ENCODE results near the gene LARP4B.

Gene LARP4B

DNA sequence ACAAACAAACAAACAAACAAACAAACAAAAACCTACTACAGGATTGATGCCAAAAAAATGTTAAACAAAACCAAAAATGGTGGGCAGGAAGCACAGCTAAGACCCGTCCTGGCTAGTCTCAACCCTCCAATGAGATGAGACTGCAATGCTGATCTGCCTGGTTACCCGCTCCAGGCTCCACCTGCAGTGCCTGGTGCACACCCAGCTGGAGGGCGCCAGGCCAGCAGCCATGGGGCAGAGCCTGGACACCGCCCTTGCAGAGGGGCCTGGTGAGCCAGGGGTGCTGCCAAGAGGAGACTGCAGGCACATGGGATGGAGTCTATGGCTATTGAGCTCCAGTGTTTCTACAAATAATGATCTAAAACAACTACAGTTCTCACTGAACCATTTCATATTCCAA, 107.0 kb downstream of the LARP4B start:
- Histone ChIP-seq H3K4me3 (ENCODE audit: control insufficient read depth in 1 of 7, extremely low read depth in 1 of 7, insufficient read depth in 4 of 7, low read depth in 2 of 7, low read length in 6 of 7) (no peak overlapping the region), H3K9me3 (ENCODE audit: control extremely low read depth in 1 of 5, control insufficient read depth in 4 of 5, insufficient read depth in 2 of 5, low read depth in 1 of 5, low read length in 4 of 5) (no peaks in the 10 kb centered on the region), H3K36me3 (ENCODE audit: control insufficient read depth in 4 of 4, insufficient read depth in 4 of 4, low read length in 3 of 4) (peaks cover 56 to 97% (median 75%) of the 10 kb centered on the region in 4 experiments), H3K4me1 (ENCODE audit: control extremely low read depth in 1 of 4, control insufficient read depth in 4 of 4, insufficient read depth in 4 of 4, low read length in 3 of 4) (peaks cover 0 to 11% (median 7%) of the 10 kb centered on the region in 4 experiments), H3K27me3 (replicated peaks in 2 of 5; ENCODE audit: control insufficient read depth in 4 of 5, insufficient read depth in 5 of 5, low read length in 4 of 5) (no peaks in the 10 kb centered on the region), H3K27ac (ENCODE audit: insufficient read depth in 1 of 2, low read depth in 1 of 2, low read length in 2 of 2, poor library complexity in 1 of 2, severe bottlenecking in 2 of 2) (no peak overlapping the region)
- no peak for DNase-seq
- ChIA-PET POLR2A (no interaction called here), CTCF (interaction anchor here (1.2 kb wide), 1 partner anchor 9 kb away, joined by 6 read pairs; no protein-coding TSS in a partner anchor)
- WGBS (ENCODE audit: insufficient coverage) = 100% methylated on average over 2 of the region's 4 CpGs

DNA sequence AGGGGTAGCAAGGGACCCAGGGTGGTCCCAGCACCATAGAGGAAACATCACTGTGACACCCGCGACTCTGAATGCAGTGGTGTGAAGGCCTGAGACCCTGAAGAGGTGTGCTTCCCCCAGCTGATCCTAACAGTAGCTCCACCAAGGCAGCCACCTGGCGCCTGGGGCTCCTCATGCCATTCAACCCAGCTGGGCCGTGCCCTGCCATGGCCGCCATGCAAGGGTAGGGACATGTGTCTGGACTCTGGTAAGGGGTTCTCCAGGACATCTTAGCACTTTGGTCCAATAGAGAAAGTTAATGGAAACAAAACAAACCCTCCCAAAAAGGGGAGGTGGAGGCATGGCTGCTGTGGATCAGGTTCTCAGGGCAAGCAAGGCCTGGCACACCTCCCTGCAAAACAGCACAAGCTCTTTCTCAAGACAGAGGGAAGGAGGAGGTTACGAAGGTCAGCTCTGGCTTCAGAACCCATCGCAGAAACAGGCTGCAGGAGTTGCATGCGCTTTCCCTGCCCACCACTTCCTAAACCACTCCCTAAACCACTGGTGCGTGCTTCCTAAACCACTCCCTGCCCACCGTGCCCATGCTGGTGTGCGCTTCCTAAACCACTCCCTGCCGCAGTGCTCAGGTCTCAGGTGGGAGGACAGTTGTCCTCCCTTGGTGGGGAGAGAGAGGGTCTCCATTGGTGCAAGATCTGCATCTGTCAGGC, 108.7 kb downstream of the LARP4B start:
- ChIA-PET POLR2A (no interaction called here), CTCF (interaction anchor here (0.6 kb wide), 1 partner anchor 317 kb away, joined by 3 read pairs; no protein-coding TSS in a partner anchor)
- H3K36me3 ChIP-seq (ENCODE audit: control insufficient read depth in 4 of 4, insufficient read depth in 4 of 4, low read length in 3 of 4) = peaks cover 50 to 93% (median 71%) of the 10 kb centered on the region in 4 experiments
- H3K4me1 ChIP-seq (ENCODE audit: control extremely low read depth in 1 of 4, control insufficient read depth in 4 of 4, insufficient read depth in 4 of 4, low read length in 3 of 4) = peaks cover 0 to 21% (median 11%) of the 10 kb centered on the region in 4 experiments
- H3K9me3 ChIP-seq (ENCODE audit: control extremely low read depth in 1 of 5, control insufficient read depth in 4 of 5, insufficient read depth in 2 of 5, low read depth in 1 of 5, low read length in 4 of 5) = no peaks in the 10 kb centered on the region
- H3K27ac ChIP-seq (ENCODE audit: insufficient read depth in 1 of 2, low read depth in 1 of 2, low read length in 2 of 2, poor library complexity in 1 of 2, severe bottlenecking in 2 of 2) = no peak overlapping the region
- WGBS (ENCODE audit: insufficient coverage) = 59% methylated on average over 9 of the region's 12 CpGs
- H3K4me3 ChIP-seq (ENCODE audit: control insufficient read depth in 1 of 7, extremely low read depth in 1 of 7, insufficient read depth in 4 of 7, low read depth in 2 of 7, low read length in 6 of 7) = no peak overlapping the region
- peak in 1 of 3 donors; percentile 27 for DNase-seq
- H3K27me3 ChIP-seq (replicated peaks in 2 of 5; ENCODE audit: control insufficient read depth in 4 of 5, insufficient read depth in 5 of 5, low read length in 4 of 5) = no peaks in the 10 kb centered on the region

DNA sequence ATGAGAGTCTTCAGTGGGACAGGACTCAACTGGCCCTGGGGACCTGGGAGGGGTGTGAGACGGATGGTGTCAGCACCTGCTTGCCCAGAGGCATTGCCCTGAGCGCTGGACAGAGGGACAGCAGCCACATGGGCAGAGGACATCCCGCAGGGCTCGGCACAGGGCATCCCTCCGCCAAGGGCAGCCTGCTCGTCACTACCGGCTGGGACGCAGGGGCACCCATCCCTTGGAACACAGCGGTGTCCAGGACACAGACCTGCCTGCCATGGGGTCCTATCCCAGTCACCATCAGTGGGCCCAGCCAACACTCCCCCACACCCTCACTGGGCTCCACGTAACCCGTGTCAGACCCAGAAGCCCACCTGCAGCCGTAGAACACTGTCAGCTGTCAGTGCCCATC, 109.3 kb downstream of the LARP4B start:
- 97% methylated on average over 10 of the region's 12 CpGs for WGBS (ENCODE audit: insufficient coverage)
- Histone ChIP-seq H3K27me3 (replicated peaks in 2 of 5; ENCODE audit: control insufficient read depth in 4 of 5, insufficient read depth in 5 of 5, low read length in 4 of 5) (no peaks in the 10 kb centered on the region), H3K4me1 (ENCODE audit: control extremely low read depth in 1 of 4, control insufficient read depth in 4 of 4, insufficient read depth in 4 of 4, low read length in 3 of 4) (peaks cover 0 to 21% (median 11%) of the 10 kb centered on the region in 4 experiments), H3K27ac (ENCODE audit: insufficient read depth in 1 of 2, low read depth in 1 of 2, low read length in 2 of 2, poor library complexity in 1 of 2, severe bottlenecking in 2 of 2) (no peak overlapping the region), H3K4me3 (ENCODE audit: control insufficient read depth in 1 of 7, extremely low read depth in 1 of 7, insufficient read depth in 4 of 7, low read depth in 2 of 7, low read length in 6 of 7) (no peak overlapping the region), H3K36me3 (ENCODE audit: control insufficient read depth in 4 of 4, insufficient read depth in 4 of 4, low read length in 3 of 4) (peaks cover 51 to 93% (median 71%) of the 10 kb centered on the region in 4 experiments), H3K9me3 (ENCODE audit: control extremely low read depth in 1 of 5, control insufficient read depth in 4 of 5, insufficient read depth in 2 of 5, low read depth in 1 of 5, low read length in 4 of 5) (no peaks in the 10 kb centered on the region)
- ChIA-PET CTCF (interaction anchor here (0.6 kb wide), 1 partner anchor 316 kb away, joined by 3 read pairs; no protein-coding TSS in a partner anchor), POLR2A (no interaction called here)
- DNase-seq = no peak

DNA sequence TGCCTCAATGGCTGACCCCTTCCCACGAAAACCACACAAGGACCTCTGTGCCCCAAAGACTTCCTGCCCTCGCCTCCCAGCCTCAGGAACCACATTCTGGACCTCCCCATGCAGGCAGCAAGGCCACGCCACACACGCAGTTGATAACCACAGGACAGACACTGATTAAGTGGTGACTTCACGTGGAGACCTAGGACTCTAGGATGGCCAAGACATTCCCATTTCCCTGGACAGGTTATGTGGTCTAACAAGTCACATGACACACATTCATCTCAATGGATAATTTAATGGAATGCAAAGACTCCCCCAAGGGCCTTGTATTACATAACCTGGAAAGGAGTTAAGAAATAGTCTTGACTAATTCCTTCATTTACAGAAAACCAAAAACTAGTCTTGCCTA, 110.2 kb downstream of the LARP4B start:
- Histone ChIP-seq H3K9me3 (ENCODE audit: control extremely low read depth in 1 of 5, control insufficient read depth in 4 of 5, insufficient read depth in 2 of 5, low read depth in 1 of 5, low read length in 4 of 5) (no peaks in the 10 kb centered on the region), H3K27me3 (replicated peaks in 2 of 5; ENCODE audit: control insufficient read depth in 4 of 5, insufficient read depth in 5 of 5, low read length in 4 of 5) (no peaks in the 10 kb centered on the region), H3K36me3 (ENCODE audit: control insufficient read depth in 4 of 4, insufficient read depth in 4 of 4, low read length in 3 of 4) (peaks cover 57 to 97% (median 76%) of the 10 kb centered on the region in 4 experiments), H3K4me3 (ENCODE audit: control insufficient read depth in 1 of 7, extremely low read depth in 1 of 7, insufficient read depth in 4 of 7, low read depth in 2 of 7, low read length in 6 of 7) (no peak overlapping the region), H3K27ac (ENCODE audit: insufficient read depth in 1 of 2, low read depth in 1 of 2, low read length in 2 of 2, poor library complexity in 1 of 2, severe bottlenecking in 2 of 2) (no peak overlapping the region), H3K4me1 (ENCODE audit: control extremely low read depth in 1 of 4, control insufficient read depth in 4 of 4, insufficient read depth in 4 of 4, low read length in 3 of 4) (peaks cover 0 to 21% (median 11%) of the 10 kb centered on the region in 4 experiments)
- CTCF ChIA-PET = no interaction called here
- 44% methylated on average over 4 of the region's 5 CpGs for WGBS (ENCODE audit: insufficient coverage)
- no peak for DNase-seq
- POLR2A ChIA-PET = no interaction called here

DNA sequence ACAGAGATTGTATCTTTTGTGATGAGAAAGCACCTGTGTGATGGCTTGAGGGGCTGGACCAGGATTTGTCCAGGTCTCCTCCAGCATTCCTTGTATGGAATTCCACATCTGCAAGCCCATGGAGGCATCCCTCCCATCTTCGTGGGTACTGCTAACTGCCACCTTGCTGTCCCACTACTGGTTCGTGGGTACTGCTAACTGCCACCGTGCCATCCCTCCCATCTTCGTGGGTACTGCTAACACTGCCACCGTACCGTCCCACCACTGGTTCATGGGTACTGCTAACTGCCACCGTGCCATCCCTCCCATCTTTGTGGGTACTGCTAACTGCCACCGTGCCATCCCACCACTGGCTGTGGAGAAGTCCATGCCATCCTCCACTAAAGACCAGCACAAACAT, 111.7 kb downstream of the LARP4B start:
- H3K4me3 ChIP-seq (ENCODE audit: control insufficient read depth in 1 of 7, extremely low read depth in 1 of 7, insufficient read depth in 4 of 7, low read depth in 2 of 7, low read length in 6 of 7) = no peak overlapping the region
- H3K27me3 ChIP-seq (replicated peaks in 2 of 5; ENCODE audit: control insufficient read depth in 4 of 5, insufficient read depth in 5 of 5, low read length in 4 of 5) = no peaks in the 10 kb centered on the region
- POLR2A ChIA-PET = no interaction called here
- no peak for DNase-seq
- 98% methylated on average over 8 of the region's 8 CpGs for WGBS (ENCODE audit: insufficient coverage)
- peaks cover 48 to 97% (median 78%) of the 10 kb centered on the region in 4 experiments for H3K36me3 ChIP-seq (ENCODE audit: control insufficient read depth in 4 of 4, insufficient read depth in 4 of 4, low read length in 3 of 4)
- no peak overlapping the region for H3K27ac ChIP-seq (ENCODE audit: insufficient read depth in 1 of 2, low read depth in 1 of 2, low read length in 2 of 2, poor library complexity in 1 of 2, severe bottlenecking in 2 of 2)
- H3K9me3 ChIP-seq (ENCODE audit: control extremely low read depth in 1 of 5, control insufficient read depth in 4 of 5, insufficient read depth in 2 of 5, low read depth in 1 of 5, low read length in 4 of 5) = no peaks in the 10 kb centered on the region
- CTCF ChIA-PET = no interaction called here
- peaks cover 0 to 21% (median 11%) of the 10 kb centered on the region in 4 experiments for H3K4me1 ChIP-seq (ENCODE audit: control extremely low read depth in 1 of 4, control insufficient read depth in 4 of 4, insufficient read depth in 4 of 4, low read length in 3 of 4)

DNA sequence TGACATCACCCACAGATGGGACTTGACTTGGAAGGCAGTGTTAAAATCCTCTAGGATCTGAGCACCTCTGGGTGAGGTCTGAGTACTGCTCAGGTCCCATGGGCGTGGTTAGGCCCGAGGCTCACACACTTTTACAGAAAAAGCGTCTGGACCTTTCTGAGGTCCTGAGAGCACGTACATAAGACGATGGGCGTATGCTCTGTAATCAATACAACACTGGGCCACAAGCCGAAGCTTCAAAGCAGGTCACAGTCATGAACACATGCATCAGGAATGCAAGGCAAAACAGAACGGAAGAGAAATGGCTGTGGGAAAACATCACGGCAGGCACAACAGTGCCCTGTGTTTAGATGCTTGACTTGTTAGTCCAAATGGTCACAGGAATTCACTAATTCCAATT, 112.2 kb downstream of the LARP4B start:
- CTCF ChIA-PET = interaction anchor here (1.4 kb wide), 1 partner anchor 9 kb away, joined by 4 read pairs; no protein-coding TSS in a partner anchor
- no peaks in the 10 kb centered on the region for H3K27me3 ChIP-seq (replicated peaks in 2 of 5; ENCODE audit: control insufficient read depth in 4 of 5, insufficient read depth in 5 of 5, low read length in 4 of 5)
- WGBS (ENCODE audit: insufficient coverage) = 93% methylated on average over 9 of the region's 9 CpGs
- H3K4me3 ChIP-seq (ENCODE audit: control insufficient read depth in 1 of 7, extremely low read depth in 1 of 7, insufficient read depth in 4 of 7, low read depth in 2 of 7, low read length in 6 of 7) = no peak overlapping the region
- no peaks in the 10 kb centered on the region for H3K9me3 ChIP-seq (ENCODE audit: control extremely low read depth in 1 of 5, control insufficient read depth in 4 of 5, insufficient read depth in 2 of 5, low read depth in 1 of 5, low read length in 4 of 5)
- POLR2A ChIA-PET = no interaction called here
- peaks cover 46 to 98% (median 78%) of the 10 kb centered on the region in 4 experiments for H3K36me3 ChIP-seq (ENCODE audit: control insufficient read depth in 4 of 4, insufficient read depth in 4 of 4, low read length in 3 of 4)
- H3K27ac ChIP-seq (ENCODE audit: insufficient read depth in 1 of 2, low read depth in 1 of 2, low read length in 2 of 2, poor library complexity in 1 of 2, severe bottlenecking in 2 of 2) = no peak overlapping the region
- DNase-seq = no peak
- peaks cover 0 to 21% (median 11%) of the 10 kb centered on the region in 4 experiments for H3K4me1 ChIP-seq (ENCODE audit: control extremely low read depth in 1 of 4, control insufficient read depth in 4 of 4, insufficient read depth in 4 of 4, low read length in 3 of 4)

DNA sequence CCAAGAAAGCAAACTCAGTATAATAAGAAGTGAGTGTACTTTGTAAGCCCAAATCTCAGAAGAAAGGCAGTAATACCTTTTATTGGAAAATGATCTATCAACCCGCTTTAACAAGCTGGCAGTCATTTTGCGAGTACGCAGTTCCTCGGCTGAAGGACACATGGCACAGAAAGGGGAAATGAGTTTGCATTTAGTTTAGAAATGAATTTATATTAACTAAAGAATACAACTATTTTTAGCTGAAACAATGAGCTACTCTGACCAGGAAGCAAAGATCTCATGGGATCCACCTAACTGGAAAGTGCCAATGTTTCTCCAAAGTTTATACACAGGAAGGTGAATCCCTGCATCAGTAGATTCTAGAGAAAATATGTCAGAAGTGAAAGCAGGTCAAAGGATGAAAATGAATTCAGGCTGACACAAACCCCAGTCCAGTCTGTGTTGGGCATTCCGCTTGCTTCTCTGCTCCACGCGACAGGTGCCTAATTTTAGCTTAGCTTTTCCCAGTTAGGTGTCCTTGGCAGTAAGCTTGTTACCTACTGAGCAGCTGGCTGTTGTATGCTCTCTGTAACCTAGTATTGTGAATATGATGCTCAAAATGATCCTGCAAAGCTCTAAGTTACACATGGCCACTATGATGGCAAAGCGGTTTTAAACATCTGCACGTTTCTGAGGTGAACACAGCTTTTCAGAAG, 112.8 kb downstream of the LARP4B start:
- CTCF ChIA-PET = interaction anchor here (1.4 kb wide), 1 partner anchor 8 kb away, joined by 4 read pairs; no protein-coding TSS in a partner anchor
- POLR2A ChIA-PET = no interaction called here
- Histone ChIP-seq H3K27me3 (replicated peaks in 2 of 5; ENCODE audit: control insufficient read depth in 4 of 5, insufficient read depth in 5 of 5, low read length in 4 of 5) (no peaks in the 10 kb centered on the region), H3K4me3 (ENCODE audit: control insufficient read depth in 1 of 7, extremely low read depth in 1 of 7, insufficient read depth in 4 of 7, low read depth in 2 of 7, low read length in 6 of 7) (no peak overlapping the region), H3K9me3 (ENCODE audit: control extremely low read depth in 1 of 5, control insufficient read depth in 4 of 5, insufficient read depth in 2 of 5, low read depth in 1 of 5, low read length in 4 of 5) (no peaks in the 10 kb centered on the region), H3K4me1 (ENCODE audit: control extremely low read depth in 1 of 4, control insufficient read depth in 4 of 4, insufficient read depth in 4 of 4, low read length in 3 of 4) (peaks cover 0 to 20% (median 11%) of the 10 kb centered on the region in 4 experiments), H3K36me3 (ENCODE audit: control insufficient read depth in 4 of 4, insufficient read depth in 4 of 4, low read length in 3 of 4) (peaks cover 42 to 95% (median 74%) of the 10 kb centered on the region in 4 experiments), H3K27ac (ENCODE audit: insufficient read depth in 1 of 2, low read depth in 1 of 2, low read length in 2 of 2, poor library complexity in 1 of 2, severe bottlenecking in 2 of 2) (no peak overlapping the region)
- peak in 2 of 3 donors; percentile 51 to 57 for DNase-seq
- WGBS (ENCODE audit: insufficient coverage) = 88% methylated on average over 5 of the region's 9 CpGs
